ENCODE results near the gene PRPF38A.

PRPF38A gene

GRCh38 chr1:52393174-52393573 is 11.2 kb upstream of the PRPF38A start:
- Histone ChIP-seq H3K9me3 (ENCODE audit: control insufficient read depth, low read length) (no peaks in the 10 kb centered on the region), H3K27ac (no peak overlapping the region), H3K4me3 (ENCODE audit: low read depth, low read length) (no peak overlapping the region), H3K4me2 (ENCODE audit: low read length) (no peak overlapping the region), H3K79me2 (no peaks in the 10 kb centered on the region), H2AFZ (no peak overlapping the region), H3K9ac (no peak overlapping the region), H3K27me3 (ENCODE audit: control insufficient read depth, insufficient read depth, low read length) (no peaks in the 10 kb centered on the region), H3K4me1 (no peaks in the 10 kb centered on the region), H3K36me3 (ENCODE audit: control insufficient read depth, insufficient read depth, low read length) (no peaks in the 10 kb centered on the region)
- no peak for TF ChIP-seq CTCF (IDR thresholded peaks at IDR 0.05)

DNA sequence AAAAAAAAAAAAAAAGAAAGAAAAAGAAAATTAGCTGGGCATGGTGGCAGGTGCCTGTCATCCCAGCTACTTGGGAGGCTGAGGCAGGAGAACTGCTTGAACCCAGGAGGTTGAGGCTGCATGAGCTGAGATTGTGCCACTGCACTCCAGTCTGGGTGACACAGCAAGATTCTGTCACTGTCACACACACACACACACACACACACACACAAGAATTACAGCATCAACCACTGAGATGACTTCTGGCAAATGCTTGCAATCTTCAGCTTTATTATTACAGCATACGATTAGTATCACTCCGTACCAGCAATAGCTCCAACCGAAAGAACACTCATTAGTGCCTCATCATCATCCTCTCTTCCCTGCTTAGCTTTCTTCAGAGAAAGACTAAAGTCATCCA is 4.8 kb upstream of the PRPF38A start:
- Histone ChIP-seq H3K27ac (no peak overlapping the region), H3K9ac (no peak overlapping the region), H3K27me3 (ENCODE audit: control insufficient read depth, insufficient read depth, low read length) (no peaks in the 10 kb centered on the region), H3K4me1 (no peaks in the 10 kb centered on the region), H3K4me2 (ENCODE audit: low read length) (no peak overlapping the region), H3K79me2 (no peaks in the 10 kb centered on the region), H3K9me3 (ENCODE audit: control insufficient read depth, low read length) (no peaks in the 10 kb centered on the region), H3K4me3 (ENCODE audit: low read depth, low read length) (no peak overlapping the region), H2AFZ (no peak overlapping the region), H3K36me3 (ENCODE audit: control insufficient read depth, insufficient read depth, low read length) (no peaks in the 10 kb centered on the region)
- TF ChIP-seq CTCF (IDR thresholded peaks at IDR 0.05), result no peak

GRCh38 chr1:52400131-52400530 is 4.3 kb upstream of the PRPF38A start:
- Histone ChIP-seq H3K9ac (no peak overlapping the region), H3K36me3 (ENCODE audit: control insufficient read depth, insufficient read depth, low read length) (no peaks in the 10 kb centered on the region), H3K79me2 (peaks cover 2% of the 10 kb centered on the region), H3K9me3 (ENCODE audit: control insufficient read depth, low read length) (no peaks in the 10 kb centered on the region), H3K27me3 (ENCODE audit: control insufficient read depth, insufficient read depth, low read length) (no peaks in the 10 kb centered on the region), H3K4me2 (ENCODE audit: low read length) (no peak overlapping the region), H3K4me1 (peaks cover under 1% of the 10 kb centered on the region), H2AFZ (no peak overlapping the region), H3K27ac (no peak overlapping the region), H3K4me3 (ENCODE audit: low read depth, low read length) (no peak overlapping the region)
- TF ChIP-seq CTCF (IDR thresholded peaks at IDR 0.05), result no peak

DNA sequence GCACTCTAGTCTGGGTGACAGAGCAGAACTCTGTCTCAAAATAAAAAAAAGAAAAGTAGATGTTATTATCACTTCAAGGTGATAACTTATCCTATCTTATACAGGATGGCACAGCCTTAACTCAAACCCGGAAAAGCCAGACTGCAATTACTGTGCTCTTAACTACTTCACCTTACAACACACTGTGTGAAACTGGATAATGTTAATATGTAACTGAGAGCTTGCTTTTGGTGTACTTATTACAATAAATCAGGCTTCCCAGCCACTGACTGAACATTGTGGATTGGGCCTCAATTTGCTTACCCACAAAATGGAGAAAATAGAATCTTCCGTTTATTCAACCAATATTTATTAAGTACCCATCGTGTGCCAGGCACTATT is 1.6 kb upstream of the PRPF38A start:
- Histone ChIP-seq H3K79me2 (peaks cover 2% of the 10 kb centered on the region), H3K27me3 (ENCODE audit: control insufficient read depth, insufficient read depth, low read length) (no peaks in the 10 kb centered on the region), H3K9ac (no peak overlapping the region), H3K36me3 (ENCODE audit: control insufficient read depth, insufficient read depth, low read length) (no peaks in the 10 kb centered on the region), H3K27ac (no peak overlapping the region), H3K4me2 (ENCODE audit: low read length) (no peak overlapping the region), H3K4me1 (peaks cover 3% of the 10 kb centered on the region), H3K4me3 (ENCODE audit: low read depth, low read length) (no peak overlapping the region), H2AFZ (no peak overlapping the region), H3K9me3 (ENCODE audit: control insufficient read depth, low read length) (no peaks in the 10 kb centered on the region)
- TF ChIP-seq CTCF (IDR thresholded peaks at IDR 0.05), result no peak

DNA sequence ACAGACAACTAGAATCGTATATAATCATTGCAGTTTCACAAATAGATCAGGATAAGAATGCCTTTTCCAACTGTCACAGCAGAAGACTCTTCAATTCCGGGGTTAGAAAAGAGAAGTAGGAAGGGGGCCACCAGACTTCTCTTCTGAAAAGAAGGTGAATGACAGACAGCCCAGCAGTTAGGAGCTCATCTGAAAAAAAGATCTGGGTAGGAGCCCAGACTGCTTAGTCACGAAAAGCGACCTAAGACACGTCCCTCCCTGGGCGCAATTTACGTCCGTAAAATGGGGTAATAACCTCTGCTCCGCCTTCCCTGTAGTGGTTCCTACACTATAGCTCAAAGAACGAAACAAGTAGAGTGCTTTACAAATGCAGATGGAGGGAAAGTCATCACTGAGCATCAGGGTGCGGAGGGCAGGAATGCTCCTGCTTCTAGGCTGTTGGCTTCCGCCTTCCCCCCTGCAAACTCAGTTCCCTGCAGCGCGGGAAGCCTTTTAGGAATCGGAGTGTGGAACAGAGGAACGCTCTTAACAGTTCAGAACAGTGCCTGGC is 761 bp upstream of the PRPF38A start:
- Histone ChIP-seq H3K79me2 (peaks cover 2% of the 10 kb centered on the region), H3K9me3 (ENCODE audit: control insufficient read depth, low read length) (no peaks in the 10 kb centered on the region), H3K9ac (no peak overlapping the region), H3K27me3 (ENCODE audit: control insufficient read depth, insufficient read depth, low read length) (no peaks in the 10 kb centered on the region), H3K4me2 (ENCODE audit: low read length) (peak overlapping the region; percentile 67), H3K27ac (no peak overlapping the region), H3K4me1 (peaks cover 3% of the 10 kb centered on the region), H3K4me3 (ENCODE audit: low read depth, low read length) (peak overlapping the region; percentile 93), H2AFZ (peak overlapping the region; percentile 93), H3K36me3 (ENCODE audit: control insufficient read depth, insufficient read depth, low read length) (no peaks in the 10 kb centered on the region)
- TF ChIP-seq CTCF (IDR thresholded peaks at IDR 0.05), result no peak
